HT1080 (cell line): ENCODE measurements around the gene KIN. TPM values are rescaled to one million over a fixed set of nuclear protein-coding genes. Genes with fewer than 3 reads are reported as not detected.
"Not testable (repeated sequence)": the region's sequence is repeated elsewhere in the genome, so short reads cannot be mapped to it uniquely, and the experiment has no call there.

Experiments
- DNase-seq: peaks from one replicate; pipeline ENCODE4 v3.0.0-alpha.2; 2015; ENCODE audit warnings: low read depth
- polyA plus RNA-seq, 2 experiments: library from polyadenylated mRNA; depleted of rRNA; stranded (reverse); fragments of >200 nt; gene quantifications; 2 replicates each; pipeline ENCODE4 v1.2.3, GENCODE V29; 2015
- total RNA-seq: library from RNA; depleted of rRNA; stranded (reverse); fragments of >200 nt; shearing (Covaris generic); gene quantifications from 2 replicates; pipeline ENCODE4 v1.2.3, GENCODE V29; 2014; rRNA removed

Gene KIN
- total RNA-seq = 11.7 and 16.8 TPM in 2 replicates
- 11.3 and 11.7 TPM in 2 replicates for polyA plus RNA-seq (2015; cell fraction: cytosol; rRNA removed)
- polyA plus RNA-seq (2015; cell fraction: nucleus; rRNA removed) = 12.8 and 15.2 TPM in 2 replicates

- peak; percentile 94 for DNase-seq
Measured at GRCh38 chr10:7787857-7788638, at the start of gene KIN, which contains the start of gene ATP5F1C. TSS of gene KIN (minus strand) at chr10:7787993. CDS start at chr10:7787933, 60 bp downstream. TSS of gene ATP5F1C (plus strand) at chr10:7788177. CDS start at chr10:7788208, 31 bp downstream.

GRCh38 chr10:7836571-7836970 lies 48.8 kb upstream of the KIN start:
- DNase-seq = no peak

- no peak for DNase-seq
Measured at GRCh38 chr10:7834262-7834661, 46.5 kb upstream of the KIN start.

- DNase-seq = no peak
Measured at GRCh38 chr10:7833210-7833609, 45.4 kb upstream of the KIN start.

GRCh38 chr10:7832060-7832459 lies 44.3 kb upstream of the KIN start:
- no peak for DNase-seq

GRCh38 chr10:7829289-7829834 lies 41.6 kb upstream of the KIN start:
- DNase-seq = no peak

GRCh38 chr10:7826971-7827370 lies 39.2 kb upstream of the KIN start:
- peak; percentile 65 for DNase-seq

GRCh38 chr10:7824251-7824650 lies 36.5 kb upstream of the KIN start:
- DNase-seq = no peak

GRCh38 chr10:7819121-7819460 lies 31.3 kb upstream of the KIN start:
- peak; percentile 42 for DNase-seq

- peak; percentile 76 for DNase-seq
Measured at GRCh38 chr10:7818295-7819120, 30.7 kb upstream of the KIN start, which contains the start of gene TAF3. TSS of gene TAF3 (plus strand) at chr10:7818505. CDS start at chr10:7818710, 205 bp downstream.

- DNase-seq = no peak
Measured at GRCh38 chr10:7817984-7818294, 30.1 kb upstream of the KIN start.

GRCh38 chr10:7817576-7817975 lies 29.8 kb upstream of the KIN start:
- no peak for DNase-seq

- no peak for DNase-seq
Measured at GRCh38 chr10:7813481-7813880, 25.7 kb upstream of the KIN start.

- not testable (repeated sequence) for DNase-seq
Measured at GRCh38 chr10:7811743-7812142, 23.9 kb upstream of the KIN start.

- no peak for DNase-seq
Measured at GRCh38 chr10:7811000-7811399, 23.2 kb upstream of the KIN start.

- DNase-seq = no peak
Measured at GRCh38 chr10:7810443-7810842, 22.6 kb upstream of the KIN start.

- DNase-seq = no peak
Measured at GRCh38 chr10:7808686-7809267, 21.0 kb upstream of the KIN start.

GRCh38 chr10:7804741-7805140 lies 16.9 kb upstream of the KIN start:
- DNase-seq = no peak

- DNase-seq = no peak
Measured at GRCh38 chr10:7804216-7804615, 16.4 kb upstream of the KIN start.

GRCh38 chr10:7802606-7803005 lies 14.8 kb upstream of the KIN start:
- no peak for DNase-seq

- peak; percentile 89 for DNase-seq
Measured at GRCh38 chr10:7797582-7797981, 9.8 kb upstream of the KIN start.

- DNase-seq = peak; percentile 22
Measured at GRCh38 chr10:7795605-7796004, 7.8 kb upstream of the KIN start.
